D721Med (cell line): ENCODE measurements around the gene SCN3A.

ENCODE experiments used
- DNase-seq: peaks from one replicate; pipeline ENCODE4 v3.0.0; 2011; ENCODE audit warnings: low spot score; ENCODE audit not compliant: insufficient read length
- FAIRE-seq: peaks from 2 replicates; lab custom pipeline; 2011; peaks lifted over from hg19 to GRCh38; lab: Jason Lieb, UNC
- CTCF ChIP-seq: IDR thresholded peaks from 2 replicates; pipeline ENCODE4 v1.5.1; 2012; ENCODE audit warnings: mild to moderate bottlenecking, control low read depth; ENCODE audit not compliant: insufficient read depth; ENCODE audit errors: missing control alignments

SCN3A gene

GRCh38 chr2:165164201-165164600 lies 39.6 kb downstream of the SCN3A start:
- TF ChIP-seq CTCF = no peak
- FAIRE-seq = no peak
- no peak for DNase-seq

GRCh38 chr2:165163761-165164160 lies 40.1 kb downstream of the SCN3A start:
- FAIRE-seq = no peak

GRCh38 chr2:165162466-165162865 lies 41.4 kb downstream of the SCN3A start:
- FAIRE-seq (no peak), DNase-seq (no peak)
- TF ChIP-seq CTCF = no peak

More at GRCh38 chr2:165163761-165164160, 40.1 kb downstream of the SCN3A start:
- TF ChIP-seq CTCF = no peak
- DNase-seq = no peak

- DNase-seq = no peak
- no peak for TF ChIP-seq CTCF
- no peak for FAIRE-seq
These were observed 42.3 kb downstream of the SCN3A start for GRCh38 chr2:165161510-165161909.

GRCh38 chr2:165157160-165157559 lies 46.7 kb downstream of the SCN3A start:
- no peak for FAIRE-seq
- TF ChIP-seq CTCF = no peak
- DNase-seq = no peak

GRCh38 chr2:165155152-165155551 lies 48.7 kb downstream of the SCN3A start:
- TF ChIP-seq CTCF = no peak
- DNase-seq = no peak
- no peak for FAIRE-seq

GRCh38 chr2:165149439-165149838 lies 54.4 kb downstream of the SCN3A start:
- TF ChIP-seq CTCF = no peak
- no peak for DNase-seq
- FAIRE-seq = peak; percentile 21
